Skeletal muscle tissue (tissue), 4 donors: Measurements from ENCODE around the gene VTI1A. TPM values are rescaled to one million over a fixed set of nuclear protein-coding genes. Genes with fewer than 3 reads are reported as not detected.

Experiments
- H3K27ac ChIP-seq: one replicate; pipeline ENCODE4 v1.7.0; 2013; ENCODE audit warnings: mild to moderate bottlenecking, low read depth, low read length, inconsistent platforms
- H3K27me3 ChIP-seq, 3 donors: one replicate each; pipeline ENCODE4 v1.7.0; 2013; ENCODE audit warnings: low read length in 3 of 3; ENCODE audit not compliant: control insufficient read depth in 3 of 3, insufficient read depth in 3 of 3
- H3K36me3 ChIP-seq, 3 donors: one replicate each; pipeline ENCODE4 v1.7.0; 2013; ENCODE audit warnings: low read length in 3 of 3; ENCODE audit not compliant: control insufficient read depth in 3 of 3, insufficient read depth in 3 of 3
- H3K4me1 ChIP-seq, 3 donors: one replicate each; pipeline ENCODE4 v1.7.0; 2013; ENCODE audit warnings: low read length in 3 of 3, mild to moderate bottlenecking in 3 of 3; ENCODE audit not compliant: control insufficient read depth in 3 of 3, insufficient read depth in 3 of 3
- H3K4me3 ChIP-seq, 3 donors: one replicate each; pipeline ENCODE4 v1.7.0; 2013; ENCODE audit warnings: low read length in 3 of 3
- H3K9ac ChIP-seq, 3 donors: one replicate each; pipeline ENCODE4 v1.7.0; 2013; ENCODE audit warnings: low read length in 3 of 3, mild to moderate bottlenecking in 3 of 3, moderate library complexity in 2 of 3, low read depth in 1 of 3
- H3K9me3 ChIP-seq, 3 donors: one replicate each; pipeline ENCODE4 v1.7.0; 2013; ENCODE audit warnings: low read length in 3 of 3; ENCODE audit not compliant: control insufficient read depth in 3 of 3
- total RNA-seq: library from RNA; depleted of rRNA; stranded (reverse); fragments of >200 nt; gene quantifications from one replicate; pipeline ENCODE4 v1.2.3, GENCODE V29; 2014
- donor health status: Osteomylitis.

VTI1A gene
- total RNA-seq, 1 donor from 2014 or later: 18.3 TPM

GRCh38 chr10:112751651-112752050 is 304.6 kb downstream of the VTI1A start:
- Histone ChIP-seq H3K4me1 (no peaks in the 10 kb centered on the region), H3K27me3 (no peaks in the 10 kb centered on the region), H3K27ac (no peak overlapping the region), H3K9me3 (no peaks in the 10 kb centered on the region), H3K4me3 (no peak overlapping the region), H3K36me3 (no peaks in the 10 kb centered on the region), H3K9ac (no peak overlapping the region)

GRCh38 chr10:112752288-112752687 is 305.3 kb downstream of the VTI1A start:
- Histone ChIP-seq H3K36me3 (no peaks in the 10 kb centered on the region), H3K9me3 (no peaks in the 10 kb centered on the region), H3K27me3 (no peaks in the 10 kb centered on the region), H3K9ac (no peak overlapping the region), H3K4me1 (no peaks in the 10 kb centered on the region), H3K4me3 (no peak overlapping the region), H3K27ac (no peak overlapping the region)

- H3K4me3 ChIP-seq: no peak overlapping the region
- H3K4me1 ChIP-seq: no peaks in the 10 kb centered on the region
- H3K9me3 ChIP-seq: no peaks in the 10 kb centered on the region
- H3K27ac ChIP-seq: no peak overlapping the region
- H3K9ac ChIP-seq: no peak overlapping the region
- H3K36me3 ChIP-seq: no peaks in the 10 kb centered on the region
- no peaks in the 10 kb centered on the region for H3K27me3 ChIP-seq
Measured at GRCh38 chr10:112753961-112754411, 307.0 kb downstream of the VTI1A start.

GRCh38 chr10:112755446-112756234 is 308.6 kb downstream of the VTI1A start:
- Histone ChIP-seq H3K9me3 (no peaks in the 10 kb centered on the region), H3K27me3 (no peaks in the 10 kb centered on the region), H3K36me3 (no peaks in the 10 kb centered on the region), H3K27ac (no peak overlapping the region), H3K4me1 (no peaks in the 10 kb centered on the region), H3K9ac (no peak overlapping the region), H3K4me3 (no peak overlapping the region)

DNA sequence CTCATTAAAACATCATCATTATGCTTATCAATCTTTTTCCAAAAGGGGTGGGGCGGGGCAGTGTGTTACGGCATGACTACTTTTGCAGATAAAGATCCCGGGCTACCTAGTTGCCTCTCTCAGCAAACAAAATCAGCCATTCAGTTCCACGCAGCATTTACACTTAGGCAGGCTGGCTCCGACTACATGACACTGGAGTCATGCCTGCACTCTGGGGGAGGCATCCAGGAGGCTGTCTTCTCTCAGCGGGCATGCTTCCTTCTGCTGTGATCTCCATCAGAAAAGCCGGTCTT is 309.2 kb downstream of the VTI1A start:
- Histone ChIP-seq H3K36me3 (no peaks in the 10 kb centered on the region), H3K27me3 (no peaks in the 10 kb centered on the region), H3K27ac (no peak overlapping the region), H3K4me1 (no peaks in the 10 kb centered on the region), H3K4me3 (no peak overlapping the region), H3K9ac (no peak overlapping the region), H3K9me3 (no peaks in the 10 kb centered on the region)

DNA sequence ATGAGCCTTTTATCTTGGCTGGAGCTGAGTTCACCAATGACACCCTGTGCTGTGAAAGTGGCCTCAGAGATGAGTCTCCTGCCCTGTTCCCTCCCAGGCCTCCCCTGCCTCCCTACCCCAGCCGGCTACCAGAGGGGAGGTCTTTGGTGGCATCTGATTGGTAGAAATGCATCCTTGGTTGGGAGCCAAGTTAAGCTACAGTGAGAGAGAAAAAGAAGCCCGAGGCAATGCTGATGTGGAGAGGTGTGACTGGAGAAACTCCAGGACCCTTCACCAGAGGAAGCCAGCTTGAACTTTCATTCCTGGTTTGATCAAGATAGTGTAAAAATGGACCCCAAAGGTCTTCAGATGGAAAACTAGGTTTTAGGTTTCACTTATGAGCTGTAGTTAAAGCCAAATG is 311.9 kb downstream of the VTI1A start:
- Histone ChIP-seq H3K4me1 (no peaks in the 10 kb centered on the region), H3K27me3 (no peaks in the 10 kb centered on the region)

GRCh38 chr10:112759496-112759895 is 312.5 kb downstream of the VTI1A start:
- Histone ChIP-seq H3K36me3 (no peaks in the 10 kb centered on the region), H3K4me1 (no peaks in the 10 kb centered on the region), H3K9ac (no peak overlapping the region), H3K27ac (no peak overlapping the region), H3K9me3 (no peaks in the 10 kb centered on the region), H3K27me3 (no peaks in the 10 kb centered on the region), H3K4me3 (no peak overlapping the region)

More for the DNA sequence above, 311.9 kb downstream of the VTI1A start:
- Histone ChIP-seq H3K4me3 (no peak overlapping the region), H3K9ac (no peak overlapping the region), H3K9me3 (no peaks in the 10 kb centered on the region), H3K27ac (no peak overlapping the region), H3K36me3 (no peaks in the 10 kb centered on the region)

- Histone ChIP-seq H3K9me3 (no peaks in the 10 kb centered on the region), H3K4me1 (no peaks in the 10 kb centered on the region), H3K36me3 (no peaks in the 10 kb centered on the region), H3K27ac (no peak overlapping the region), H3K4me3 (no peak overlapping the region), H3K9ac (no peak overlapping the region), H3K27me3 (no peaks in the 10 kb centered on the region)
Measured at GRCh38 chr10:112761256-112761655, 314.2 kb downstream of the VTI1A start.

DNA sequence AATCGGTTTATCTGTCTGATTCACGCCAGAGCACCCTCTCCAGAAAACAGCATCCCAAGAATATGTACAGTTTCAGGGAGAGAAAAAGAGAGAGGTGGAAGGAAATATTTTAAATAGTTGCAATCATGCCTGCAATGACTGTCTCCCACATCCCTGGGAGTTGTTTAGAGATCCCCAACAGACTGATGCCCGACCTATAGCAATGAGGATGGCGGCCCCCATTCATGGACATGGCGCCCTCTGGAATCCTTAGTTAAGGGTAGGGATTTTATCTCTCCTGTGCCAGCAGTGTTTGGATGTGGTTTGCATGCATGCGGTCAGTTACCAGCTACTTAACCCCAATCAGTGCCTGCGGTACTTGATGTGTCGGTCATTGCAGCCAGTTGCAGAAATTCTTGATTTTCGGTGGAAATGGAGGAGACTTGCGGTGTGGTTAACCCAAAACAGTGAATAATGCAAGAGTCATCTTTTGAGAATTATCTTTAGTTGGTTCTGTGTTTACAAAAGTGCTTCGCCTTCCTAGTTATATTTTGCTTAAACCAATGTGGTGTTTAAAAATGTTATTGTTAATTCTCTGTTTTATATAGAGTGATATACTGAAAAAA is 317.0 kb downstream of the VTI1A start:
- Histone ChIP-seq H3K4me1 (peaks cover 4 to 5% (median 5%) of the 10 kb centered on the region in 3 donors), H3K9ac (no peak overlapping the region), H3K27ac (no peak overlapping the region), H3K27me3 (no peaks in the 10 kb centered on the region), H3K9me3 (no peaks in the 10 kb centered on the region), H3K4me3 (no peak overlapping the region), H3K36me3 (no peaks in the 10 kb centered on the region)

DNA sequence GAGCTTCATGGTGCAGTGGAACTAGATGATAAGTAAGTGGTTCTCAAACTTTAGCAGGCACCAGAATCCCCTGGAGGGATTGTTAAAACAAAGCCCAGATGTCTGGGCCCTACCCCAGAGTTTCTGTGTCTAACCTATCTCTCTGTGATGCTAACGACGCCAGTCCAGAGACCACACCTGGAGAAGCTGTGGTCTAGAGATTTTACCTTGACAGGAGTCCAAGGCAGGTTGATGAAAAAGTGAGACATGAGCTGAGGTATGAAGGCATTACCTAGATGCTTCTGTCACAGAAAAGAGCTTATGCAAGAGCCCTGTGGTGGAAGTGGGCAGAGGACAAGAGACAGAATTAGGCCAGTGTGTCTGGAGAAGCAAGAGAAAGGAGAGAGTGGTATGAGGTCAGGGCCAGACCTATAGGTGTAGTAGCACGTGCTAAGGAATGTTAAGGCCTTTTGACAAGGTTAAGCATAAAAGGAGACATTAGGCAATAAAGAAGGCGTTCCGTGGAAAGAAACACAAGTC is 318.8 kb downstream of the VTI1A start:
- Histone ChIP-seq H3K9me3 (no peaks in the 10 kb centered on the region), H3K27ac (no peak overlapping the region), H3K4me3 (no peak overlapping the region), H3K9ac (no peak overlapping the region), H3K27me3 (no peaks in the 10 kb centered on the region), H3K4me1 (peaks cover 4 to 5% (median 5%) of the 10 kb centered on the region in 3 donors), H3K36me3 (no peaks in the 10 kb centered on the region)
